Raji (cell line): Measurements from ENCODE around the gene AFDN.

ENCODE experiments used
- POLR2A ChIP-seq: IDR thresholded peaks from 2 replicates; pipeline ENCODE4 v1.6.1; 2011; ENCODE audit warnings: low read depth, low read length, control low read depth; ENCODE audit not compliant: insufficient read depth

The AFDN gene

GRCh38 chr6:167892835-167893815, 66.4 kb downstream of the AFDN start:
- no peak for TF ChIP-seq POLR2A

- TF ChIP-seq POLR2A: no peak
Measured at GRCh38 chr6:167894965-167895364, 68.3 kb downstream of the AFDN start.

- TF ChIP-seq POLR2A: no peak
Measured at GRCh38 chr6:167896648-167897047, 69.9 kb downstream of the AFDN start.

- no peak for TF ChIP-seq POLR2A
Measured at GRCh38 chr6:167898673-167899311, 72.1 kb downstream of the AFDN start.

GRCh38 chr6:167904791-167905190, 78.1 kb downstream of the AFDN start:
- no peak for TF ChIP-seq POLR2A

GRCh38 chr6:167906899-167907298, 80.2 kb downstream of the AFDN start:
- TF ChIP-seq POLR2A: no peak

- TF ChIP-seq POLR2A: no peak
Measured at GRCh38 chr6:167907837-167908681, 81.3 kb downstream of the AFDN start.

GRCh38 chr6:167910007-167910406, 83.3 kb downstream of the AFDN start:
- no peak for TF ChIP-seq POLR2A

- TF ChIP-seq POLR2A: no peak
Measured at GRCh38 chr6:167910652-167911051, 83.9 kb downstream of the AFDN start.

- TF ChIP-seq POLR2A: no peak
Measured at GRCh38 chr6:167912494-167912893, 85.8 kb downstream of the AFDN start.

GRCh38 chr6:167913699-167914098, 87.0 kb downstream of the AFDN start:
- no peak for TF ChIP-seq POLR2A

- TF ChIP-seq POLR2A: no peak
Measured at GRCh38 chr6:167915139-167915538, 88.4 kb downstream of the AFDN start.

- TF ChIP-seq POLR2A: no peak
Measured at GRCh38 chr6:167917551-167918154, 90.9 kb downstream of the AFDN start.

GRCh38 chr6:167918548-167919278, 92.0 kb downstream of the AFDN start:
- no peak for TF ChIP-seq POLR2A
